GM21825 (cell line): Measurements from ENCODE around the gene NOTCH4.

Experiments used
- ATAC-seq: cut with Tn5 transposase; IDR thresholded peaks from one replicate; pipeline ENCODE4 v1.9.1; 2021; ENCODE audit warnings: mild to moderate bottlenecking, moderate library complexity; ENCODE audit not compliant: unreplicated experiment

Gene NOTCH4

DNA sequence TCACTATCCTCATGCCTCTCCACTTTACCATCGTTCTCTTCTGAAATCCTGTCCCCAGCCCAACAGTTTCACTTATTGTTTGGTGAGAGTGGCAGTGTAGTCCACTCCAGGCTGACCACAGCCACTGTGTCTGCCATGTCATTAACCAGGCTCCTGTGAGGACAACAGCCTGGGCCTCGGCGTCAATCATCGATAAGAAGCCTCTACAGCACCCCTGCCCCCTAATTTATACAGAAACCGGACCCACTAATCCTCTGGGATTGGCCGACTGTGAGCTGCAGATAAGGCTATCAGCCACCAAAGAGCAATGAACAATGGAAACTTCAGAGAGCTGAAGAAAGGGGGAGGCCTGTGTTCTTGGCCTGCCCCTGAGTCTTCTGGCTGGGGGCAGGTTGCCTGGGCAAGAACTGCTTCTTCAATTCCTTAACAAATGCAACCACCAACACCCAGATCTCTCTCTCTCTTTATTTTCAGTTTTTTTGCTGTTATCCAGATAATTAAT lies 56.1 kb downstream of the NOTCH4 start:
- no peak for ATAC-seq

DNA sequence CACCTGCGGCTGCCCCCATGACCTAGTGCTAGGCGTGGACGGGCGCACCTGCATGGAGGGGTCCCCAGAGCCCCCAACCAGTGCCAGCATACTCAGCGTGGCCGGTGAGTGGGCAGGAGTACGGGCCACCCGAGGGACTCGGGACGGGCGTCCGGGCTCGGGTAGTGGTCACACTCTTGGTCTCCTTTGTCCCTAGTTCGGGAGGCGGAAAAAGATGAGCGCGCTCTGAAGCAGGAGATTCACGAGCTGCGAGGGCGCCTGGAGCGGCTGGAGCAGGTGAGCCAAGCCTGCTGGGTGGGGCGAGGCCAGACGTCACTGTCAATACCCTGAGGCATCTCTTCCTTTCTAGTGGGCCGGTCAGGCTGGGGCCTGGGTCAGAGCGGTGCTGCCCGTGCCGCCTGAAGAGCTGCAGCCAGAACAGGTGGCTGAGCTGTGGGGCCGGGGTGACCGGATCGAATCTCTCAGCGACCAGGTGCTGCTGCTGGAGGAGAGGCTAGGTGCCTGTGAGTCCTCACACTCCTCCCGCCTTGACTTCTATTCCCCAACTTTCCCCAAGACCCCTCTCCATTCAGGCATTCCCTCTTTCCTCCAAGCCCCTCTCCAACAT lies 56.6 kb downstream of the NOTCH4 start:
- ATAC-seq, result no peak

DNA sequence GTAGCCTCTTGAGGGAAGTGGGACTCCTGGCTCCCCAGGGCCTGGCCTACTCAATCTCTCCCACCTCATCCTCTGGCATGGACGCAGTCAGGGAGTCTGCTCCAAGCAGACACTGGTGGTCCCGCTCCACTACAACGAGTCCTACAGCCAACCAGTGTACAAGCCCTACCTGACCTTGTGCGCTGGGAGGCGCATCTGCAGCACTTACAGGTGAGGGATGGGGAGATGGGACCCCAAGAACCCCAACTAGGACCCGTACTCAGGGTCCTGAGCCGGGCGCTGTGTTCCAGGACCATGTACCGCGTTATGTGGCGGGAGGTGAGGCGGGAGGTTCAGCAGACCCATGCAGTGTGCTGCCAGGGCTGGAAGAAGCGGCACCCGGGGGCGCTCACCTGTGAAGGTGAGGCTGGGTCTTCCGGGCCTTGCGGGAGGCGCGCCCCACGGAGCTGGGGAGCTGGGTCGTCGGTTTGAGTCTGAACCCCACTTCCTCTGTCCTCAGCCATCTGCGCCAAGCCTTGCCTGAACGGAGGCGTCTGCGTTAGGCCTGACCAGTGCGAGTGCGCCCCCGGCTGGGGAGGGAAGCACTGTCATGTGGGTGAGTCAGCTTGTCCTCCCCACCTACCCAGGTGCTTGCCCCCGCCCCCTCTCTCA lies 57.3 kb downstream of the NOTCH4 start:
- ATAC-seq, result no peak

DNA sequence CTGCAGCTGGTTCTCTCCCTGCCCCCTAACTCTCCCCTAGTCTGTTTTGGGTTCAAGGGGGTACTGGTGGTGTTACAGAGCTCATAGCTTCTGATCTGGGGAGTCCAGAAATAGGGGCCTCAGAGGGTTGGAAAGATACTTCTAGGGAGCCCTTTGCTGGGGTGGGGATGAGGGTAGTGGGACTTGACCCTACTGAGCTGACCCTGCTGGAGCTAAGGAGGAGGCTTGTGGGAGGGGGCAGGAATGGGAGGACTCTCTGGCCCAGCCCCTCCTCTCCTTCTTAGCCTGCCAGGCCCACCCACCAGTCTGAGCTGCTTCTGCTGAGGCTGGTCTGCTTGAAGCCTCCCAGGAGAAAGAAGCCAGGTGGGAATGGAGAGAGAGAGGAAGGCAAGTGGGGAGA lies 59.6 kb downstream of the NOTCH4 start, which contains the start of gene EGFL8:
TSS of gene EGFL8 (plus strand) at position 301 of the 400 bp plus-strand sequence. CDS start 1,571 bp downstream, outside the sequence.
- no peak for ATAC-seq

DNA sequence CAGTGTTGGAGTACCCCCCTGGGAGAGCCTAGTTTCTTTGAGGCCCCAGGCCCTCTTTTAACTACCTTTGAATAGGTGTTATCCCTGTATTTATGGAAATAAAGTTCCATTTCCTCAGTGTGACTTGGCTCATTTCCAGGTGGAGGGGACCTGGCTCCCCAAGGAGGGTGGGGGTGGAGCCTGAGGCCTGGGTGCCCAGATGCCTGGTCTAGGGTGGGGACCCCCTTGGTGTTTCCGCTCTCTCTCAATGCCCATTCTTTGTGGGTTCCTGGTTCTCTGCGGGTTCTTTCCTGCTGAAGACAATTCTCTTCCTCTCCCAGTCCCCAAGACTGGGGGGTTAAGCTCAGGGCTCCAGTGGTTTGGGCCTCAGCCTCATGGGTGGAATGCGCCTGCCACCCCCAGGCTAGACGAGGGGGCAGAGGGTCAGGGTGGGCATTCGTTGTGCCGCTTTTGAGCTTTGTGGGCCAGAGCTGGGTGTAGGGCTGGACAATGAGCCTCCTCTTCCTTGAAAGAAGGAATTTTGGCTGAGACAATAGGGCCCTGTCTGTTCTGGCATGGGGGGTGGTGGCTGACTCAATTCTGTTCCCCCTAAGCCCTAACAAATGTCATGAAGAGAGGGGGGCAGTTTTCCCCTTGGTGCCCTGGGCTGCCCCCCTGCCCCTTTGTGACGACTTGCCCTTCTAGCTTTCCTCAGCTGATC lies 60.2 kb downstream of the NOTCH4 start:
- no peak for ATAC-seq

DNA sequence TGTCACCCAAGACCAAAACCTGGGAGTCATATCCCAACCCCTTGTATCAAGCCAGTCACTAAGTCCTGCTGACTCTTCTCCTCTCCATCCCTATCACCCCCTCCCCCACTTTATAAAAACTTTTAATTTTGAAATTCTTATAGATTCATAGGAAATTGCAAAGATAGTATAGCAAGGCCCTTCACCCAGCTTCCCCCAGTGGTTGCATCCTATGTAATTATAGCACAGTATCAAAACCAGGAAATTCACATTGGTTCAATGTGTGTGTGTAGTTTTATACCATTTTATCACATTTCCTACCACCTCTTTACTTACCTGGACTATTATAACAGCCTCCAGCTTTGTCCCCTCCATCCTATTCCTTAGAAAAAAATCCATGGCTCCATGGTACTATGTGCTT lies 65.8 kb downstream of the NOTCH4 start:
- ATAC-seq, result no peak

DNA sequence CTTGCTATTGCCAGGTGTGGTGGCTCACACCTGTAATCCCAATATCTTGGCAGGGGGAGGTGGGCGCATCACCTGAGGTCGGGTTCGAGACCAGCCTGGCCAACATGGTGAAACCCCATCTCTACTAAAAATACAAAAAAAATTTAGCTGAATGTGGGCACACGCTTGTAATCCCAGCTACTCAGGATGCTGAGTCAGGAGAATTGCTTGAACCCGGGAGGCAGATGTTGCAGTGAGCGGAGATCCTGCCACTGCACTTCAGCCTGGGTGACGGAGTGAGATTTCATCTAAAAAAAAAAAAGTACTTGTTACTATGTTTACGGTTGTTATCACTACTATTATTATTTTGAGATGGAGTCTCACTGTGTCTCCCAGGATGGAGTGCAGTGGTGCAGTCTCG lies 67.0 kb downstream of the NOTCH4 start:
- no peak for ATAC-seq

DNA sequence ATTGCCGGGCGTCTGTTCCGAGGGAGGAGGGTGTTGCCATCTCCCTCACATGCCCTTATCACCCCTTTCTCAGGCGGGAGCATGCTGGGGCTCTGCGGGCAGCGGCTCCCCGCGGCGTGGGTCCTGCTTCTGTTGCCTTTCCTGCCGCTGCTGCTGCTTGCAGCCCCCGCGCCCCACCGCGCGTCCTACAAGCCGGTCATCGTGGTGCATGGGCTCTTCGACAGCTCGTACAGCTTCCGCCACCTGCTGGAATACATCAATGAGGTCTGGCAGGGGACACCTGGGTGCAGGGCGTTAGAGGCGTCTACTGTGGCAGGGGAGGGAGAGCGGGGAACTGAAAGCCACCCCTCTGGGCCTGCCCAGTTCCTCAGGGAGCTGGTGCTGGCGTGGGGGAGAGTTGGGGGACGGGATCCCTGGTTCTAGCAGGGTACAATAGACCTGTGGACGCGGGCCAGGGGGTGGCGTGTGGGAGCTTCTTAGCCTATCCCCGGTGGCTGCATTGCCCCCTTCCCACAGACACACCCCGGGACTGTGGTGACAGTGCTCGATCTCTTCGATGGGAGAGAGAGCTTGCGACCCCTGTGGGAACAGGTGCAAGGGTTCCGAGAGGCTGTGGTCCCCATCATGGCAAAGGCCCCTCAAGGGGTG lies 69.2 kb downstream of the NOTCH4 start:
- no peak for ATAC-seq

DNA sequence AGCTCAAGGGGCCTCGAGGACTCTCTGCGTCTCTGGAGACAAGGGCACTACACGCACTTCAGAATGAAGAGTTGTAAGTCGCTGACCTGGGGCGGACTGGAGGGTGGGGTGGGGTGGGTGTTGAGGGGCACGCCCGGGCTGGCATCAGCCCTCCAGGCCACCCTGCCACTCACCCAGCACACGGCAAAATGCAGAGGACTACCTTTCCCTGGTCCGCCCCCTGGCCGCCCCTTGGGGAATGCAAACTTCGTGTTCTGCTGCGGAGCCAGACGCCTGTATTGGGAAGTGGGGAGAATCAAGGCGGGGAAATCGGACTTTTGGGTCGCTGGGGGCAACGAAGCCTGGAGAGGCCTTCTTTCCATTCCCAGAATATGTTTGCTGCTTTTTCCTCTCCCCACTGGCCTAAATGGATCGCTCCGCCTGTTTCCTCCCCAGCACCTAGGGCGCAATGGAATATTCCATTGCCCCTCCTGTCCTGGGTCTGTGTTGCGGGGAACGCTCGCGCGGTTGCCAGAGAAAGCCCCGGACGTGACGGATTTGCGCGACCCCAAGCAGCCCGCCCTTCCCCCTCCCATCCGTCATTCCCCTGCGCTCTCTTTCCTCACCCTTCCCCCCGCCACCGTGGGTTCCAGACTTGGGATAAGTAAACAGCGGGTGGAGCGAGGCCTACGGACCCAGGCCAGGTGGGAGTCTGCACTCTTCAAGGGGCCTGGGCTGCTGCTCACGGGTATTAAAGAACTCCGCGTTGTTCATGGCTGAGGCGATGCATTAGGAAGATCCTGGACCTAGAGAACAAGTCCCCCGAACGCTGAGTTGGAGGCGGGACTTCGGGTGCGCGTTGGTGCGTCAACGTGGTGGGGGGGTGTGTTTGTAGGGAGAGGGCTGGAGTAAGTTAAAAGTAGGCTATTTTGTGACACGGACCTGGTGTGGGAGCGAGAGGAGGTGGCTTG lies 70.0 kb downstream of the NOTCH4 start, which contains the start of gene PPT2:
TSS of gene PPT2 (plus strand) at position 578 of the 950 bp plus-strand sequence. CDS start 454 bp downstream, outside the sequence.
- ATAC-seq, result peak; percentile 45

DNA sequence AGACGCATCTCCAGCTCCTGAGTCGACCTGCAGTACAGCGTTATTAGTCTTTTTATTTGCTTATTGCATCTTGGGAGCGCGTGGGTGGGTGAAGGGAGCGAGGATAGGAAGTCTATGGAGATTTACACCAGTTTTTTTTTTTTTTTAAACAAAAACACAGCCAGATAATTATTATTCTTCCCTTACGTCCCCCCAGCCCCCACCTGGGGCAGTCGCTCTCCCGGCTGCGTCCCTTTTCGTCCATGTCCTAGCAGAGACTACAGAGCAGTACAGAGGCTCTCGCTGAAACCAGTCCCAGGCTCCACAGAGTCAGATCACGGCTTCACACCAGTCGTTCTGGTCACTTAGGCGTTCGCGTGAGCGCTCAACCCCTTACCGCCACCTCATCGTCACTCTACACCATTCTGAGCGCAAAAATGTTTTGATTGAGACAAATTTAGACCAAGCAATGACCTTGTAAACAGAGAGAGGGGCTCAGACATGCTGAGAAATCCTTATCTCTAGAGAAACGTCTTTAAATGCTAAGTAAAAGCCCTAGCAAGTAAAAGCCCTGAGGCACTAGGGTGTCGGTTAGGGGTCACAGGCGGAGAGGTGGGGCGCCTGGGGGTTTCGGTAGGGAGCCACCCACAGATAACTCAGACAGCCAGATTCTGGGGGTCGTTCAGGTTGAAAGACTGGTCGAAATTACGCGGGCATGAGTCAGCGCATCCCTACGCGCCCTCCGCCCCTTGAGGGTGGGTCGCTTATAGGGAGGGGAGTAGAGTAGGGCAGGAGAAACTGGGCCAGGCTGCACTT lies 70.9 kb downstream of the NOTCH4 start:
- ATAC-seq, result no peak

DNA sequence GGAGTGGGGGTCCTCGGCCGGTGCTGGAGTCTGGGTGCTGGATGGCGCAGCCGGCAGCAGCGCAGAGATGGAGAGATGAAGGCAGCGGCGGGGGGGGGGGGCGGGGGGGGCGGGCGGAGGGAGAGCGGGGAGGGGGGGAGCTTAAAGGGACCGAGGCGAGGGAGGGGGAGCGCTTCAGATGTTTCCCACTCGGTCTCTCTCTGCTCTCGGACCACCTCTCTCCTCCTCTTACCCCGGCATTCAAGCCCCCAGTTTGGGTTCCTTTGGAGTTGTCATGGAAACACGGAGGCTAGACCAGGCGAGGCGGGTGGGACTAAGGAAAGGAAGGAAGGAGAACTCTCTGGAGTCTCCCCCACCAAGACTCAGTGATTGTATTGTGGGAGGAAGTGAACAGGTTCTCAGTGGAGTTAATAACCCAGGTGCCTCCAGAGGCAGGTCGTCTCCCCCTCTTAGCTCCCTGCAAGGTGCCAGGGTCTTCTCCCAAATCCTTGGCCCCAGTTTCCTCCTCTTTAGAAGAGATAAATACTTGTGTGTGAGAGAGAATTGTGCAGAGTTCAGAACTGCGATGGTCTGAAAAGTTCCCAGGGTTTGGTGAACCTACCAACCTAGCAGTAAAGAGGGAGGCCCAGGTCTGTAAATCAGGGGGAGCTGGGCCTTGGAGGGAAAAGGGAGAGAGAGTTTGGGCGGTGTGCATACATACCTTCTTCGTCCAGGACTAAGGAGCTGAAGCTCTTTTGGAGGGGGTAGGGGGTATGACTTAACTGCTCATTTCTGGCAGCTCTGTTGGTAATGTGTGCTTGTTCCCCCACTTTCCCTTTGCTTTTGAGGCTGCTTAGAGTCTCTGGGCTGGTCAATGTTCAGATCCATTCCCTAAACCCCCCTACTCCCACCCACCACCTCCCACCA lies 71.8 kb downstream of the NOTCH4 start, which contains the start of gene PRRT1:
TSS of gene PRRT1 (minus strand) at position 77 of the 906 bp plus-strand sequence. CDS start 112 bp downstream, outside the sequence.
- ATAC-seq, result no peak

DNA sequence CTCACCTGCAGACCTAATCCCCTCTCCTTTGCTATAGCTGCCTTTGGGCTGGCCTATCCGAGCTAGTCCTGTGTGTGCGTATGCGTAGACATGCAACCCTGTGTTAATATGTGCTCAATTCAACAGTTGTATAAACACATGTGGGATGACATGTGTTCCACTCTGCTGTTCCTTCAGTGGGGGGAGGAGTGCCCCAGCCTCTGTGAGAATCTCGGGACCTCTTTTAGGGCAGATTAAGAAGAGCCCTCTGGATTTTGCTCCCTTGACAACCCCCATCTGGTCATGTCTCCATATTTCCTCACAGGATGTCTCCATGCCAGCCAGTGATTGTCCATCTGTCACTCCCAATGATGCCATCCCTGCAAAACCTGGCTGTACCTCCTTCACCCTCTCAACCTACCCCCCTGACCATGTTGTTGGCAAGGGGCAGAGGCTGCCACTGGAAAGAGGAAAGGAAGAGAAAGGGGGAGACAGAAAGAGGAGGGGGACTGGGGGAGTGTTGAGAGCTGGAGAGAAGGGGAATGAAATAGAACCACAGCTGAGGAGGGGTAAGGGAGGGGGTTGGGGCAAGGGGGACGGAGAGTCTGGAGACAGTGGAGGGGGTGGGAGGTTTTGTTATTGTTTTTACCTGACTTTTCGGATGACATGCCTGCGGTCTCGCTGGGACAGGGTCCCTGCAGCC lies 72.5 kb downstream of the NOTCH4 start:
- no peak for ATAC-seq

DNA sequence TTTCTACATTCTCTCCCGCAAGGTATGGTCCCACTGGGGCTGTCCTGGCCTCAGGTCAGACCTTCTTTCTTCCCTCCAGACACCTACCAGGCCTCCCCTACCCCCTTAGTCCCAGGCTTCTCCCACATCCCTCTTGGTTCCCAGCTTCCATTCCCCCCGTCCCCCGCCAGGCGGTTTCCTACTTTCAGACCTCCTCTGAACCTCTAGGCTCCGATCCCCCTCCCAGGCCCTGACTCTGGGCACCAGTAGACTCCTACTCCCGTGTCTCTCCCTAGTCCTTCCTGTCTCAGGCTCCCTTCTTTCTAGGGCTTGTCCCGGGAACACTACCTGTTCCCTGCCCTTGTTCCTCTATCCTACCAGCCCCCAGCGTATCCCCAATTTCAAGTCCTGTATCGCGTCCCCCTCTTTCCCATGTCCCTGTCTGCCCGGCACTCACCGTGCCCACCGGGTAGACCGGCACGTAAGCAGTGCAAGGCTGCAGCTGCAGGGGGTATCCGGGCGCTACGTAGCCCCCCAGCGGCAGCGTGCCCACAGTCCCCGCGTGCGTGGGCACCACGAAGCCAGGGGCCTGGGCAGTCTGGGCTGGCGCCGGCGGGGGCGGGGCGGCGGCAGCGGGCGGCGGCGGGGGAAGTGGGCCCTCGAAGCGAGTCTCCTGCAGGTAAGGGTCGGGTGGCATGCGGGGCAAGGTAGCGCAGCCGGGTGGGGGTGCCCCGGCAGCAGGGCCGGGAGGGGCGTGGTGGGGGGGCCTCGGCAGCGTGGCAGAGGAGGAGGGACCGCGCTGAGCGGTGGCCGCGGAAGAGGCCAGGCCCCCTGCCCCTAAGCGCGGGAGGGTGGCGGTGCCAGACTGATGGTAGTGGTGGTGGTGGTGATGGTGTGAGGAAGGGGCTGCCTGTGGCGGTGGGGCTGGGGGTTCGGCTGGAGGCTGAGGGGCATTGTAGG lies 73.7 kb downstream of the NOTCH4 start:
- no peak for ATAC-seq

DNA sequence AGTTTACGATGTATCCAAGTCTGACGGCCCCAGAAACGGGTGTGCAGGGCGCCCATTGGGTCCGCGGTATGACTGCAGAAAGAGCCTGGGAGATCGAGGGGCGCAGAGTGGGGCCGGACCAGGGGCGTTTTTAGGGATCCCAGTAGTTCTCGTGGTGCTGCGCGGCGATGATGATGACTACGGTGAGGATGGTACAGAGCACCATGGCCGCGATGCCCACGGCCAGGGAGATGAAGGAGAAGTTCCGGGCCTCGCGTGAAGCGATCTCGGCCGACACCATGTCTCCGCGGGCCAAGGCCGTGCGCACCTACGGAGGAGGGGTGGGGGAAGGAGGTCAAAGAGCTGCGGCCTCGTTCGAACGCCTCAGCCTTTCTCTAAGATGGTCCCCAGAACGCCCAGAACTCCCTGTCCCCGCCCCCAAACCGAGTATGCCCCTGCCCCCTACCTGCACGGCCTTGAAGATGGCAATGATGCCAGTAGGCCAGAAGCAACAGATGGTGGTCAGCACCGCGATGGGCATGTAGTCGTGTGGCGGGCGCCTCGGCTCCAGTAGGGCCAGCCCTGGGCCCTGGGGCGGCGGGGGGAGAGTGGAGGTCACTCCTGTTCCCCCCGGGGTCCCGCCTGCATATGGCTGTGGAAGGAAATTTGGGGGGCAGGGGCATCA lies 74.6 kb downstream of the NOTCH4 start:
- no peak for ATAC-seq

DNA sequence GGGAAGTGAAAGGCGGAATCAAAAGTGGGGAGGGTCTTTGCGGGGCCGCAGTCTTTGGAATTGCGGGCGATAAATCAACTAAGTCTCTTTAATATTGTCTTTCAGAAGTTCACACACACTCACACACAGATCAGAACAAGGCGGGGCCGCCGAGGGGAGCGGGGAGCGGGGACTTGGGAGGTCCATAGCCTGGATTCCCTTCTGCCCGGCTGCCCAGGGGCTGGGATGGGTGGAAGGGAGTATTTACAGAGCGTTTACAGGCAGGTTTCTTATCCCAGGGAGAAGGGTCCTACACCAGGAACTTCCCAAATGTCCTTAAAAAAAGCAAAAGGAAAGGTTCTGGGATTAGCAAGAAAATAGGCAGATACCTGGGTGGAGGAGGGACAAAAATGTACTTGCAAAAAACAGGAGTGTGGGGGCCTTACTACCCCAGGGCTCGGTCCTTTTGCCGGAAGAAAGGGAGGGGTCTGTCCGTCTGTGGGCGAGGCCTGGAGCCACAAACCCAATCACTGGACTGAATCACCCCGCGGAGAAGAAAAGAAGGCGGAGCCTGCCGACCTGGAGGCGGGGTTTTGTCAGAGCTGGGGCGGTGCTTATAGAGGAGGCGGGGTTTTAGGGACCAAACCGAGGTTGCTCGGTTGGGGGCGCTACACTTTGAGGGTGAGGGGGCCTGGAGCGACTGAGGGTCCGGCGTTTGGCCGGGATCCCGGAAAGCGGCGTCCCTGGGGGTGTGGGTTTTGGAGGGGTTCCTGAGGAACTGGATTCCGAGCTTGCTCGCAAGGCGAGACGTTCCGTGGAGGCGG lies 75.4 kb downstream of the NOTCH4 start:
- no peak for ATAC-seq
